ENCODE results near the gene DERL3.

Gene DERL3

DNA sequence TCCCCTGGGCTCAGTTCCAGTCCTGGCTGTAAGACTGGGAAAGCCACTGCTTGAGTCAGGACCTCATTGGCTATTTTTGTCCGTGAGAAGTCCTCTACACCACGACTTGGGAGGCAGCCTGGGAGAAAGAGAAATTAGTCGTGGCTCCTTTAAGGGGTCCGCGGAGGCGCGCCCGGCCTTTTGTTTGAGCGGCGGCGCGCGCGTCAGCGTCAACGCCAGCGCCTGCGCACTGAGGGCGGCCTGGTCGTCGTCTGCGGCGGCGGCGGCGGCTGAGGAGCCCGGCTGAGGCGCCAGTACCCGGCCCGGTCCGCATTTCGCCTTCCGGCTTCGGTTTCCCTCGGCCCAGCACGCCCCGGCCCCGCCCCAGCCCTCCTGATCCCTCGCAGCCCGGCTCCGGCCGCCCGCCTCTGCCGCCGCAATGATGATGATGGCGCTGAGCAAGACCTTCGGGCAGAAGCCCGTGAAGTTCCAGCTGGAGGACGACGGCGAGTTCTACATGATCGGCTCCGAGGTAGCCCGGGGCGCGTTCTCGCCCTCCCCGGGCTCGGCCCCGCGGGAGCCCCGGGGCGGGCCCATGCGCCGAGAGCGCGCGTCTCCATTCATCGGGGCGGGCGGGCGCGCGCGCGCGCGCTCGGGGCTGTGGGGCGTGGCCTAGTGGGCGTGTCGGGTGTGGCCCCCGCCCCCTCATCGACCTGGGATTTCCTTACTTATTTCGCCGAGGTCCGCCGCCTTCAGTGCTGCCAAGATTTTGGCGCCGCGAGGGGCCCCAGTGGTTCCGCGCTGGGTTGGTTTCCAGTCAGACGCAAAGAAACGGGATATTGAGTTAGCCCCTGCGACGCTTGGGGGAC is 51.8 kb downstream of the DERL3 start, which contains the start of gene SMARCB1 (continued):
- TF ChIP-seq ZNF112 (tag by site-specific recombination; IDR thresholded peaks at IDR 0.05) = no peak
- TF ChIP-seq, protein P1, sequence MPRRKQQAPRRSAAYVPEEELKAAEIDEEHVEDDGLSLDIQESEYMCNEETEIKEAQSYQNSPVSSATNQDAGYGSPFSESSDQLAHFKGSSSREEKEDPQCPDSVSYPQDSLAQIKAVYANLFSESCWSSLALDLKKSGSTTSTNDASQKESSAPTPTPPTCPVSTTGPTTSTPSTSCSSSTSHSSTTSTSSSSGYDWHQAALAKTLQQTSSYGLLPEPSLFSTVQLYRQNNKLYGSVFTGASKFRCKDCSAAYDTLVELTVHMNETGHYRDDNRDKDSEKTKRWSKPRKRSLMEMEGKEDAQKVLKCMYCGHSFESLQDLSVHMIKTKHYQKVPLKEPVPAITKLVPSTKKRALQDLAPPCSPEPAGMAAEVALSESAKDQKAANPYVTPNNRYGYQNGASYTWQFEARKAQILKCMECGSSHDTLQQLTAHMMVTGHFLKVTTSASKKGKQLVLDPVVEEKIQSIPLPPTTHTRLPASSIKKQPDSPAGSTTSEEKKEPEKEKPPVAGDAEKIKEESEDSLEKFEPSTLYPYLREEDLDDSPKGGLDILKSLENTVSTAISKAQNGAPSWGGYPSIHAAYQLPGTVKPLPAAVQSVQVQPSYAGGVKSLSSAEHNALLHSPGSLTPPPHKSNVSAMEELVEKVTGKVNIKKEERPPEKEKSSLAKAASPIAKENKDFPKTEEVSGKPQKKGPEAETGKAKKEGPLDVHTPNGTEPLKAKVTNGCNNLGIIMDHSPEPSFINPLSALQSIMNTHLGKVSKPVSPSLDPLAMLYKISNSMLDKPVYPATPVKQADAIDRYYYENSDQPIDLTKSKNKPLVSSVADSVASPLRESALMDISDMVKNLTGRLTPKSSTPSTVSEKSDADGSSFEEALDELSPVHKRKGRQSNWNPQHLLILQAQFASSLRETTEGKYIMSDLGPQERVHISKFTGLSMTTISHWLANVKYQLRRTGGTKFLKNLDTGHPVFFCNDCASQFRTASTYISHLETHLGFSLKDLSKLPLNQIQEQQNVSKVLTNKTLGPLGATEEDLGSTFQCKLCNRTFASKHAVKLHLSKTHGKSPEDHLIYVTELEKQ (tag by site-specific recombination; IDR thresholded peaks at IDR 0.05; ENCODE audit: borderline replicate concordance) = no peak
- TF ChIP-seq, protein P2, sequence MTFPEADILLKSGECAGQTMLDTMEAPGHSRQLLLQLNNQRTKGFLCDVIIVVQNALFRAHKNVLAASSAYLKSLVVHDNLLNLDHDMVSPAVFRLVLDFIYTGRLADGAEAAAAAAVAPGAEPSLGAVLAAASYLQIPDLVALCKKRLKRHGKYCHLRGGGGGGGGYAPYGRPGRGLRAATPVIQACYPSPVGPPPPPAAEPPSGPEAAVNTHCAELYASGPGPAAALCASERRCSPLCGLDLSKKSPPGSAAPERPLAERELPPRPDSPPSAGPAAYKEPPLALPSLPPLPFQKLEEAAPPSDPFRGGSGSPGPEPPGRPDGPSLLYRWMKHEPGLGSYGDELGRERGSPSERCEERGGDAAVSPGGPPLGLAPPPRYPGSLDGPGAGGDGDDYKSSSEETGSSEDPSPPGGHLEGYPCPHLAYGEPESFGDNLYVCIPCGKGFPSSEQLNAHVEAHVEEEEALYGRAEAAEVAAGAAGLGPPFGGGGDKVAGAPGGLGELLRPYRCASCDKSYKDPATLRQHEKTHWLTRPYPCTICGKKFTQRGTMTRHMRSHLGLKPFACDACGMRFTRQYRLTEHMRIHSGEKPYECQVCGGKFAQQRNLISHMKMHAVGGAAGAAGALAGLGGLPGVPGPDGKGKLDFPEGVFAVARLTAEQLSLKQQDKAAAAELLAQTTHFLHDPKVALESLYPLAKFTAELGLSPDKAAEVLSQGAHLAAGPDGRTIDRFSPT (tag by site-specific recombination; IDR thresholded peaks at IDR 0.05) = no peak
- TF ChIP-seq ZNF658 (tag by site-specific recombination; IDR thresholded peaks at IDR 0.05) = no peak
- TF ChIP-seq ZBTB20 (tag by site-specific recombination; IDR thresholded peaks at IDR 0.05) = no peak; the same call in 1 of the 2 replicates
- TF ChIP-seq ZNF335 (tag by site-specific recombination; conservative IDR thresholded peaks at IDR 0.05) = peak; percentile 64; the same call in 1 of the 2 replicates
- TF ChIP-seq ZNF785 (tag by site-specific recombination; IDR thresholded peaks at IDR 0.05) = no peak
- TF ChIP-seq MZF1 (tag by site-specific recombination; IDR thresholded peaks at IDR 0.05; ENCODE audit: borderline replicate concordance) = no peak
- TF ChIP-seq ZSCAN30 (tag by site-specific recombination; IDR thresholded peaks at IDR 0.05) = peak; percentile 72; the same call in 1 of the 2 replicates
- TF ChIP-seq SP7 (tag by site-specific recombination; IDR thresholded peaks at IDR 0.05) = peak; percentile 31; the same call in 1 of the 2 replicates
- TF ChIP-seq KLF9 (tag by site-specific recombination; IDR thresholded peaks at IDR 0.05; ENCODE audit: low read depth) = peak; percentile 99
- TF ChIP-seq, protein P3, sequence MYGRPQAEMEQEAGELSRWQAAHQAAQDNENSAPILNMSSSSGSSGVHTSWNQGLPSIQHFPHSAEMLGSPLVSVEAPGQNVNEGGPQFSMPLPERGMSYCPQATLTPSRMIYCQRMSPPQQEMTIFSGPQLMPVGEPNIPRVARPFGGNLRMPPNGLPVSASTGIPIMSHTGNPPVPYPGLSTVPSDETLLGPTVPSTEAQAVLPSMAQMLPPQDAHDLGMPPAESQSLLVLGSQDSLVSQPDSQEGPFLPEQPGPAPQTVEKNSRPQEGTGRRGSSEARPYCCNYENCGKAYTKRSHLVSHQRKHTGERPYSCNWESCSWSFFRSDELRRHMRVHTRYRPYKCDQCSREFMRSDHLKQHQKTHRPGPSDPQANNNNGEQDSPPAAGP (tag by site-specific recombination; IDR thresholded peaks at IDR 0.05) = peak; percentile 31; the same call in 1 of the 2 replicates
- TF ChIP-seq, protein P4, sequence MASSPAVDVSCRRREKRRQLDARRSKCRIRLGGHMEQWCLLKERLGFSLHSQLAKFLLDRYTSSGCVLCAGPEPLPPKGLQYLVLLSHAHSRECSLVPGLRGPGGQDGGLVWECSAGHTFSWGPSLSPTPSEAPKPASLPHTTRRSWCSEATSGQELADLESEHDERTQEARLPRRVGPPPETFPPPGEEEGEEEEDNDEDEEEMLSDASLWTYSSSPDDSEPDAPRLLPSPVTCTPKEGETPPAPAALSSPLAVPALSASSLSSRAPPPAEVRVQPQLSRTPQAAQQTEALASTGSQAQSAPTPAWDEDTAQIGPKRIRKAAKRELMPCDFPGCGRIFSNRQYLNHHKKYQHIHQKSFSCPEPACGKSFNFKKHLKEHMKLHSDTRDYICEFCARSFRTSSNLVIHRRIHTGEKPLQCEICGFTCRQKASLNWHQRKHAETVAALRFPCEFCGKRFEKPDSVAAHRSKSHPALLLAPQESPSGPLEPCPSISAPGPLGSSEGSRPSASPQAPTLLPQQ (tag by site-specific recombination; IDR thresholded peaks at IDR 0.05) = peak; percentile 83; the same call in 1 of the 2 replicates
- no peak for TF ChIP-seq KLF10 (tag by site-specific recombination; IDR thresholded peaks at IDR 0.05)
- peak; percentile 36; the same call in 1 of the 2 replicates for TF ChIP-seq GLIS1 (tag by site-specific recombination; IDR thresholded peaks at IDR 0.05)
- no peak for TF ChIP-seq ZNF10 (tag by site-specific recombination; IDR thresholded peaks at IDR 0.05)
- TF ChIP-seq ZNF19 (tag by site-specific recombination; IDR thresholded peaks at IDR 0.05; ENCODE audit: low read depth) = no peak
- TF ChIP-seq, protein P5, sequence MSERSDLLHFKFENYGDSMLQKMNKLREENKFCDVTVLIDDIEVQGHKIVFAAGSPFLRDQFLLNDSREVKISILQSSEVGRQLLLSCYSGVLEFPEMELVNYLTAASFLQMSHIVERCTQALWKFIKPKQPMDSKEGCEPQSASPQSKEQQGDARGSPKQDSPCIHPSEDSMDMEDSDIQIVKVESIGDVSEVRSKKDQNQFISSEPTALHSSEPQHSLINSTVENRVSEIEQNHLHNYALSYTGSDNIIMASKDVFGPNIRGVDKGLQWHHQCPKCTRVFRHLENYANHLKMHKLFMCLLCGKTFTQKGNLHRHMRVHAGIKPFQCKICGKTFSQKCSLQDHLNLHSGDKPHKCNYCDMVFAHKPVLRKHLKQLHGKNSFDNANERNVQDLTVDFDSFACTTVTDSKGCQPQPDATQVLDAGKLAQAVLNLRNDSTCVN (tag by site-specific recombination; optimal IDR thresholded peaks at IDR 0.05) = peak; percentile 94
- TF ChIP-seq ZBTB8A (tag by site-specific recombination; IDR thresholded peaks at IDR 0.05) = peak; percentile 65
- TF ChIP-seq, protein P6, sequence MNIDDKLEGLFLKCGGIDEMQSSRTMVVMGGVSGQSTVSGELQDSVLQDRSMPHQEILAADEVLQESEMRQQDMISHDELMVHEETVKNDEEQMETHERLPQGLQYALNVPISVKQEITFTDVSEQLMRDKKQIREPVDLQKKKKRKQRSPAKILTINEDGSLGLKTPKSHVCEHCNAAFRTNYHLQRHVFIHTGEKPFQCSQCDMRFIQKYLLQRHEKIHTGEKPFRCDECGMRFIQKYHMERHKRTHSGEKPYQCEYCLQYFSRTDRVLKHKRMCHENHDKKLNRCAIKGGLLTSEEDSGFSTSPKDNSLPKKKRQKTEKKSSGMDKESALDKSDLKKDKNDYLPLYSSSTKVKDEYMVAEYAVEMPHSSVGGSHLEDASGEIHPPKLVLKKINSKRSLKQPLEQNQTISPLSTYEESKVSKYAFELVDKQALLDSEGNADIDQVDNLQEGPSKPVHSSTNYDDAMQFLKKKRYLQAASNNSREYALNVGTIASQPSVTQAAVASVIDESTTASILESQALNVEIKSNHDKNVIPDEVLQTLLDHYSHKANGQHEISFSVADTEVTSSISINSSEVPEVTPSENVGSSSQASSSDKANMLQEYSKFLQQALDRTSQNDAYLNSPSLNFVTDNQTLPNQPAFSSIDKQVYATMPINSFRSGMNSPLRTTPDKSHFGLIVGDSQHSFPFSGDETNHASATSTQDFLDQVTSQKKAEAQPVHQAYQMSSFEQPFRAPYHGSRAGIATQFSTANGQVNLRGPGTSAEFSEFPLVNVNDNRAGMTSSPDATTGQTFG (tag by site-specific recombination; IDR thresholded peaks at IDR 0.05; ENCODE audit: borderline replicate concordance) = no peak
- TF ChIP-seq, protein P7, sequence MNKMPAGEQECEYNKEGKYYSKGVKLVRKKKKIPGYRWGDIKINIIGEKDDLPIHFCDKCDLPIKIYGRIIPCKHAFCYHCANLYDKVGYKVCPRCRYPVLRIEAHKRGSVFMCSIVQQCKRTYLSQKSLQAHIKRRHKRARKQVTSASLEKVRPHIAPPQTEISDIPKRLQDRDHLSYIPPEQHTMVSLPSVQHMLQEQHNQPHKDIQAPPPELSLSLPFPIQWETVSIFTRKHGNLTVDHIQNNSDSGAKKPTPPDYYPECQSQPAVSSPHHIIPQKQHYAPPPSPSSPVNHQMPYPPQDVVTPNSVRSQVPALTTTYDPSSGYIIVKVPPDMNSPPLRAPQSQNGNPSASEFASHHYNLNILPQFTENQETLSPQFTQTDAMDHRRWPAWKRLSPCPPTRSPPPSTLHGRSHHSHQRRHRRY (tag by site-specific recombination; IDR thresholded peaks at IDR 0.05) = no peak
- TF ChIP-seq ZNF670 (tag by site-specific recombination; IDR thresholded peaks at IDR 0.05; ENCODE audit: low read depth) = no peak
- TF ChIP-seq ZNF791 (tag by site-specific recombination; IDR thresholded peaks at IDR 0.05) = no peak
- TF ChIP-seq KLF1 (tag by site-specific recombination; IDR thresholded peaks at IDR 0.05) = peak; percentile 60; the same call in 1 of the 2 replicates

Data from HEK293 (cell line).